HG02852 (cell line): ENCODE measurements around the gene SP8.

Source experiments
- ATAC-seq: cut with Tn5 transposase; IDR thresholded peaks from one replicate; pipeline ENCODE4 v1.9.1; 2021; ENCODE audit warnings: mild to moderate bottlenecking, moderate library complexity; ENCODE audit not compliant: unreplicated experiment

Gene SP8

GRCh38 chr7:20795361-20795760 lies 8.7 kb upstream of the SP8 start:
- no peak for ATAC-seq

GRCh38 chr7:20794676-20795075 lies 8.0 kb upstream of the SP8 start:
- ATAC-seq = no peak

DNA sequence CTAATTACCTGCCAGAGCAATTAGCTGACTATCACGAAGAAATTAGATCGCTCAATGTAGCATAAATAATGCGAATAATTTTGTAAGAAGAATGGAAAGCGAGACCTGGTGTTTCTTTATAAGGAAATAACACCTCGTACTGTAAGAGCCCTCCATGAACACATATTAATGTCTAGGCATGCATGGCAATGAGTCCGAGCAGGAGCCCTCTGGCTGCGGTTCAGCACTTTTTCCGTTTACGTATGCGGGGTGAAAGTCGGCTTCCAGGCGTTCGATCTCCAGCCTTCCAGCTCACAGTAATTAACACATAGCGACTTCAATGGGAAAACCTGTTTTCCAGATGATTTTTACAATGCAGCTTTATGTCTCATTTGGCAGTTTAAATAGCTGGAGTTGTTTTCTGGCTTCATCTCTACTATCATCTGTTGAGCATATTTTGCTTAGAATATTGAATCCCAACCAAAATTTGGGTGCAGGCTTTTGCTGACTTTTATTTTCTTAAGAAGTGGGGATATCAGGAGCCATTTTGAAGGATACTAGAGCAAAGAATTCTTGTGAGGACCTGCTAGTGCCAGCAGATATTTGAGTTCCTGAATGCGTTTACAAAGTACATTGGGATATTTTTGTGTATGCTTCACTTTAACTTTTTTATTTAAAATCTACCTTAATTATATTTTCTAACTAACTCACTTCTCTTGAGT lies 7.2 kb upstream of the SP8 start:
- no peak for ATAC-seq

GRCh38 chr7:20793248-20793647 lies 6.6 kb upstream of the SP8 start:
- ATAC-seq = no peak

GRCh38 chr7:20791538-20792434 lies 5.1 kb upstream of the SP8 start:
- ATAC-seq = no peak

DNA sequence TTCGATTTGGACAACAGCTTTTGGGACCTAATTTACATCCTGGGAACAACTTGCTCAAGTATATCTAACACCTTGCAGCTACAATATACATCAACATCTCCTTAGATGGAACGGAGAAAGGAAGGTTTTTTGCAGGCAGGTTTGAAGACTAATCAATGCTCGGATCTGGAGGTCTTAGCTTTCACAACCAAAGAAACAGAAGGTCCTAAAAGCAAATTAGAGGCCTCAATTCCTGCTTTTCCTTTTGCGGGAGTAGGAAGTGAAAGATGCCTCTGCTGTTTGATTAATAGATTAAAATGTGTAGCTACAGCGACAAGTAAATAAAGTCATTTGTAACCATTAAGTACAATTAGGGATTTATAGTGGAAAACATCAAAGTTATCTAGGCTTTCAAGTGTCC lies 3.7 kb upstream of the SP8 start:
- ATAC-seq = no peak

- ATAC-seq = no peak
These were observed 1.8 kb upstream of the SP8 start for GRCh38 chr7:20788420-20788990.

- ATAC-seq = no peak
These were observed 1.2 kb upstream of the SP8 start for GRCh38 chr7:20787660-20788419.

- ATAC-seq = no peak
These were observed 286 bp downstream of the SP8 start for GRCh38 chr7:20786421-20786778.

DNA sequence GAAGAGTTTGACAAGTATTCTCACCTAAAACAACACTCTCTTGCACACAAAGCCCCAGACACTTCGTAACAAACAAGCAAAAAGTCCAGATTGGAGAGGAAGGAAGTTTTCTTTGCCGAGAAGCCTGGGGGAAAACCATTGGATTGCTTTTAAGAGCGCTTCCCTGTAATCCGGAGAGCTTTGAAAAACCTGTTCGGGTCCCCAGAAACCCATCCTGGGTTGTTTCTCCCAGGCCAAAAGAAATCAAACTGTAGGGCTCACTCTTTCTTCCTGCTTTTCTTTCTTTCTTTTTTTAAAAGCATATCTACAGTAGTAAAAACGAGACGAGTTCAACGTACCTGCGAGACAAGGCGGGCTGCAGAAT lies 655 bp downstream of the SP8 start:
- ATAC-seq = no peak

- no peak for ATAC-seq
These were observed 1.3 kb downstream of the SP8 start for GRCh38 chr7:20785157-20786048.

DNA sequence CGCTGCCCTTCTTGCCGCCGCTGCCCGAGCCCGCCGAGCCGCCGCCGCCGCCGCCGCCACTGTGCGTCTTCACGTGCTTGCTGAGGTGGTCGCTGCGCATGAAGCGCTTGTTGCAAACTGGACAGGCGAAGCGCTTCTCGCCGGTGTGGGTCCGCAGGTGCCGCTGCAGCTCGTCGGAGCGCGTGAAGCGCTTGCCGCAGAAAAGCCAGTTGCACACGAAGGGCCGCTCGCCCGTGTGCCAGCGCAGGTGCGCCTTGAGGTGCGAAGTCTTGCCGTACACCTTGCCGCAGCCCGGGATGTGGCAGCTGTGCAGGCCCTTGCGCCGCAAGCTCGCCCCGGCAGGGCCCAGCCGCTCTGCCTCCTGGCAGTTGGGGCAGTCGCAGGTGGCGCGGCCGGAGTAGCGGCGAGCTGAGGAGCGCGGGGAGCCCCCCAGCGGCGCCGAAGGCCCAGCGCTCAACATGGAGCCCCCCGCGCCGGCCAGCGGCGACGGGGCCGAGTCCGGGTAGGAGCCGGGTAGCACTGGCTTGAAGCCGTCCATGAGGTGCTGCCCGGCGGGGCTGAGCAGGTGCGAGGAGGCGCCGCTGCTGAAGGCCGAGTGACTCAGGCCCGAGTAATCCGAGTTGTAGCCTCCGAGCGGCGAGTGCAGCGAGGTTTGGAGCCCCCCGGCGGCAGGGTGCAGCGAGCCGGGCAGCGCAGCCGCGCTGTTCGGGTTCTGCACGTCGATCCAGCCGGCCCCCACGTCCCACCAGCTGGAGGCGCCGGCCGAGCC lies 2.1 kb downstream of the SP8 start:
- ATAC-seq = no peak

- no peak for ATAC-seq
These were observed 2.8 kb downstream of the SP8 start for GRCh38 chr7:20783700-20784387.

- ATAC-seq = no peak
These were observed 3.5 kb downstream of the SP8 start for GRCh38 chr7:20783125-20783699.

DNA sequence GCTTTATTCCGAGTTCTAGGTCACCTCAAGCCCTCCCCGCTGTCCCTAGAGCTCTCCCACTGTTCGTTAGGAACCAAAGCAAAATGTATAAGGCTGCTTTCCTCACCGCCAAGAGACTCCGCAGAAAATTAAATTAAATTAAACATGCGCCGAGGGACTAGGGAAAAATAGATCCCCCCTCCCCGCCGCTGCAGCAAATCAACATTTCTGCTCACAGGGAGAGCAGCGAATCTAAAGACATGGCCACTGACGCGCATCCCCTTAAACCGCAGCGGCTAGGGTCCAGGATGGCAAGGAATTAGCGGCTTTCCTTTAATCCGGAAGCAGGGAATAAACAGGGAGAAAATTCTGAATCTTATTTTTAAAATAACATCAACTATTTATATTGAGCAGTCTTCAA lies 7.6 kb downstream of the SP8 start:
- ATAC-seq = no peak

- peak; percentile 65 for ATAC-seq
These were observed 8.5 kb downstream of the SP8 start for GRCh38 chr7:20778063-20778721.

DNA sequence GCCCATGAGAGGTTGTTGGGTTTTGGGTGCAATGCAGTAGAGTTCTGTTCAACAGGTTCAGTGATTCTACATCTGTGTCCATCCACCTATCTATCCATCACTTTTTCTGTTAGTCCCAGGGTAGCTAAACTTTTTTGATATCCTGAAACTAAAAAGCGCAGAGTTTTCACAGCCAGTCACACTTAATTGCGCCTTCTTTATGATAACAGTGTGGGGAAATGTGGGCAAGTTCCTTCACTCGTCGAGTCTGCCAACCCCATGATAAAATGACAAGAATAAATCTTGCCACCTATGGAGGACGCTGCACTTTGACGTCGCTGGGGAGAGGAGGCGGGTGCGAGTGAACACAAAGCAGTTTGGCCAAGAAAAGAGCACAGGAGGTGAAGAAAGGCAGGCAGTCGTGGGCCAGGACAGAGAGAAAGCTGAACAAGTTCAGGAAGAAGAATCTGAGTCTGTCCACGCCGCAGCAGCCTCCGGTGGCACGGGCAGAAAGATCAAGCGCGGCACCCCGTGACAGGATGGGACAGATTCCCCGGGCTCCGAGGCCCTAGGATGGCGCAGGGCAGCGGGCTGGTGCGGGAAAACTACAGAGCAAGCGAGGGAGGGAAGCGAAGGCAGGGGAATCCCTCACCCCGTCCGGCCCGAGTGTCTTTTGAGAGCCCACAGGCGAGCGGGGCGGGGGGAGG lies 9.2 kb downstream of the SP8 start:
- peak; percentile 31 for ATAC-seq

DNA sequence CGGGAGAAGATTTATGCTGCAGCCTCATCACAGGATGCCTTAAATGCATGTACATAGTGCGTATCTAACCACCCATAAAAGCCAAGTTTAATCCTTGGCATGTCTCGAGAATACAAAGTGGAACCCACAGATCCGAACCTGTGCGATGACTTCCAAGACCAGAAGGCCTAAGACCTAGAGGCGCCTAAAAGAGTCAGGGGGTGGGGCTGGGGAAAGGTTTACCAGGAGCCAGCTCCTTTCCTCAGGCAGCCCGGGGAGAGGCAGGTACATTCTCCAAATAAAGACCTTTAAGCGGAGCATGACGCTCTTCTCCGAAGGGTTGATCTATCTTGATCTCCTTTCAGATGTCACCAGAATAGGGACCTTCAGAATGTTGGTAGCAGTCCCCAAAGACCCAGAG lies 9.7 kb downstream of the SP8 start:
- no peak for ATAC-seq
